MM.1S (cell line): ENCODE measurements around the gene SGSM1.

Experiments
- CTCF ChIP-seq: fragments of 300-600 bp; sonication (generic); IDR thresholded peaks from 2 replicates; pipeline ENCODE4 v1.5.1; 2016; ENCODE audit warnings: antibody characterized with exemption, low read length, mixed read lengths
- EZH2 ChIP-seq: fragments of 300-600 bp; sonication (generic); optimal IDR thresholded peaks from 2 replicates; pipeline ENCODE3; 2017; ENCODE audit warnings: low read depth, mild to moderate bottlenecking, antibody characterized with exemption, low read length, mixed read lengths
- EZH2phosphoT487 ChIP-seq: fragments of 300-600 bp; sonication (generic); IDR thresholded peaks from 2 replicates; pipeline ENCODE4 v1.6.1; 2018; ENCODE audit warnings: antibody characterized with exemption, low read length

GRCh38 chr22:24878969-24879368 is 73.0 kb downstream of the SGSM1 start:
- TF ChIP-seq CTCF (no peak), EZH2 (no peak), EZH2phosphoT487 (no peak)
